Stimulated activated effector memory CD8-positive, alpha-beta T cell treated with anti-CD3 and anti-CD28 coated beads, Interleukin-12 subunit alpha, Interleukin-12 subunit beta, amount 100 ng/mL, for 72 hours (primary cell): Measurements from ENCODE around the gene TBC1D17.
A peak's percentile ranks its signal among the peaks of the same experiment; 100 is the strongest.

Experiments used
- ATAC-seq: fragments of 150-1000 bp; cut with Tn5 transposase; 2 replicates; pipeline ENCODE4 v1.10.0; 2021
- DNase-seq, 2 donors: peaks; one replicate each; pipeline ENCODE4 v3.0.0; 2021 to 2022; ENCODE audit warnings: low spot score in 2 of 2
- H3K27ac Mint-ChIP-seq: one replicate; pipeline ENCODE4 v1.8.0; 2022; ENCODE audit warnings: mild to moderate bottlenecking, mixed read lengths
- H3K36me3 Mint-ChIP-seq: one replicate; pipeline ENCODE4 v1.8.0; 2022; ENCODE audit warnings: mild to moderate bottlenecking, mixed read lengths
- H3K4me1 Mint-ChIP-seq: one replicate; pipeline ENCODE4 v1.8.0; 2022; ENCODE audit warnings: mixed read lengths
- H3K4me3 Mint-ChIP-seq: one replicate; pipeline ENCODE4 v1.8.0; 2022; ENCODE audit warnings: mild to moderate bottlenecking, mixed read lengths
- H3K9me3 Mint-ChIP-seq: one replicate; pipeline ENCODE4 v1.8.0; 2022; ENCODE audit warnings: mixed read lengths

The TBC1D17 gene

DNA sequence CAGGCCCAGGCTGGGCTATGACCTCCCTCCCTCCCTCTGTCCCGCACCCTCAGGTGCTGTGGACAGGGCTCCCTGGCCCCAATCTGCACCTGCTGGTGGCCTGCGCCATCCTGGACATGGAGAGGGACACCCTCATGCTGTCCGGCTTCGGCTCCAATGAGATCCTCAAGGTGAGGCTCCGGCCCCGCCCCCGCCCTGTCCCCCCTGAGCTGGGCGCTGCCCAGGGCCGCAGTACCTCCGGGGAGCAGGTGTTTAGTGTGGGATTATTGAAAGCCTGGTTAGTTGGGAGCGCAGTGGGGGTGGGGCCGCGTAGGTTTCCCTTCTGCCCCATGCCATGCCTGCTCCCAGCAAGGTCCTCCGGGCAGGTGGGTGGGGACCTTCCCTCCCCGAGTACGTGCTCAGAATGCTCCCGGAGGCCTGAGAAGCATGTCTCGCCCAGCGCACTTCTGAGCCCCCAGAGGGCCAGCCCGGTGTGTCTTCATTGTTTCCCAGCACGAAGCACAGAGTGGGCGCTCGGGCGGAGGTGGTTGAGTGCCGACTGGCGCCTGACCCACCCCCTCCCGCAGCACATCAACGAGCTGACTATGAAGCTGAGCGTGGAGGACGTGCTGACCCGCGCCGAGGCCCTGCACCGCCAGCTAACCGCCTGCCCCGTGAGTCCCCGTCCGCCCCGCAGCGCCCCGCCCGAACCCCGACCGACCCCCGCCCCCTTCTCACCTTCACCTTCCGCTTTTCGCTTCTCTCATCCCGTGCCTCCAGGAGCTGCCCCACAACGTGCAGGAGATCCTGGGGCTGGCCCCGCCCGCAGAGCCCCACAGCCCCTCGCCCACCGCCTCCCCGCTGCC, 10.4 kb downstream of the TBC1D17 start:
- Mint-ChIP-seq H3K4me3 (peak overlapping the region; percentile 92), H3K9me3 (no peaks in the 10 kb centered on the region), H3K27ac (peak overlapping the region; percentile 67), H3K36me3 (no peaks in the 10 kb centered on the region), H3K4me1 (peaks cover 49% of the 10 kb centered on the region)
- DNase-seq: no peak
- ATAC-seq: peak; percentile 2

GRCh38 chr19:49888510-49888824, 11.0 kb downstream of the TBC1D17 start:
- Mint-ChIP-seq H3K36me3 (no peaks in the 10 kb centered on the region), H3K9me3 (no peaks in the 10 kb centered on the region), H3K27ac (peak overlapping the region; percentile 67), H3K4me1 (peaks cover 50% of the 10 kb centered on the region), H3K4me3 (peak overlapping the region; percentile 92)
- DNase-seq: no peak
- no peak for ATAC-seq

GRCh38 chr19:49889038-49889686, 11.7 kb downstream of the TBC1D17 start:
- Mint-ChIP-seq H3K27ac (peak overlapping the region; percentile 67), H3K9me3 (no peaks in the 10 kb centered on the region), H3K4me3 (peak overlapping the region; percentile 92), H3K4me1 (peaks cover 54% of the 10 kb centered on the region), H3K36me3 (no peaks in the 10 kb centered on the region)
- no peak for DNase-seq
- ATAC-seq: no peak

DNA sequence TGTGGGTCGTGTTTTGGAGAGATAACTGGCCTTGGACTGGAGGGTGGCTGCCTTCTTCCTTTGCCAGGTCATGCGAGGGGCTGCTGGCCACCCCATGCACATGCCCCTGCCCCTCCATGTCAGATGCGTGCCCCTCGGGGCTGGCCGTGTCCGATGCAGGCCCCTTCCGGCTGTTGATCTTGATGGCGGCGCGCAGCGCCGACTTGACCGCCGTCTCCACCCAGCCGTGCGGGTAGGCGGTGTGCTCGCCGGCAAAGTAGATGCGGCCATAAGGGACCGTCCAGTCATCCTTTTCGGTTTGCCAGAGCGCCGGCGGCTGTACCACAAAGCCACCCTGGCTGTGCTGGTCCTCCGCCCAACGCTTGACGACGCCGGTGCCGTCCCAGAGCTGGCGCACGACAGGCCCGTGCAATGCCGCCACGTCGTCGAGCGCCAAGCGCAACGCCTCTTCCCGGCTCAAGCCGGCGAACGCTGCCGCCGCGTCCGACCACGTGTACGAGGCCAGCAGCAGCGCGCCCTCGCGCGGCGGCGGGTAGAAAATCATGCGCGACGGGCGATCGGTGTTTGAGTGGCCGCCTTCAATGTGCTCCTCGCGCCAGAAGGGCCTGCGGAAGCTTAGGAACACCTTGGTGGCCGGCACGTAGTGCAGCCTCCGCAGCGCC, 12.3 kb downstream of the TBC1D17 start:
- ATAC-seq (peak; percentile 54), DNase-seq (peak in 1 of 2 donors; percentile 65)
- no peaks in the 10 kb centered on the region for H3K9me3 Mint-ChIP-seq
- H3K4me3 Mint-ChIP-seq: peak overlapping the region; percentile 92
- no peaks in the 10 kb centered on the region for H3K36me3 Mint-ChIP-seq
- H3K4me1 Mint-ChIP-seq: peaks cover 61% of the 10 kb centered on the region
- peak overlapping the region; percentile 67 for H3K27ac Mint-ChIP-seq

DNA sequence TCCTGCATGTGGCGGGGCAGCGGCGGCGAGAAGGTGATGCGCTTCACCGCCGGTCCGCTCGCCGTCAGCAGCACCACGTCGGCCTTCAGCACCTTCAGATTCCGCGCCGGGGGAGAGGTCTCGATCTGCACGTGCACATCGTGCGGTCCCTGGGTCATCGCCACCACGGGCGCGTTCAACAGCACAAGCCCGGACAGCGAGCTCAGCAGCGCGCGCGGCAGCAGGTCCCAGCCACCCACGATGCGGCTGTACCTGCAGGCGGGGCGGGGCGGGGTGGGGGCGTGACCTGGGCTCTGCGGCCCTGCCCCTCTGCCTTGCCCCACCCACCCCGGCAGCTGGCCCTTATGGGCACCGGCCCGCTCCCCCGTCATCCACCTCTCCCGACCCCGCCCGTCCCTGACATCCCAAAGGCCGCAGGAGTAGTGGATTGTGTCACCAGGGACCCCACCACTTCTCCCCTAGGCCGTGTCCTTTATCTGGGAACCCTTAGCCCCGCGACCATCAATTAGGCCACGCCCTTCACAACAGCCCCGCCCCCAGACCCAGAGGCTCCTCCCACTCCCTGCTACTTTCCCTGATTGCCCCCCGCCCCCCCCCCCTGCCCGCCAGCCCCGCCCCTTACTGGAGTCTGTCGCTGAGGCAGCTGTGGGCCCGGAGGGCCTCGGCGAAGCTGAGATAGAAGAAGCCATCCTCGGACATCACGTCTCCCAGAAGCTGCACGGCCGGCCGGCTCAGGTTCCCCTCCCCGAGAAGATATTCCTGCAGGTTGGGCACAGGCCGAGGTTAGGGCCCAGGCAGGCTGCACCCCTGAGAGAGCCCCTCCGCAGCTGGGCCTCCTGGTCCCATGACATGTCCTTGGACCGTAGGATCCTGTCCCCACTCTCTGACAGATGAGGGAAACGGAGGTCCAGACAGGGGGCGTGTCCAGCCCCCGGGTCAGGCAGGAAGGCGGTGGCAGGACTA, 13.1 kb downstream of the TBC1D17 start:
- peak in 1 of 2 donors; percentile 84 for DNase-seq
- Mint-ChIP-seq H3K27ac (peak overlapping the region; percentile 99), H3K9me3 (no peaks in the 10 kb centered on the region), H3K4me3 (peak overlapping the region; percentile 92), H3K36me3 (no peaks in the 10 kb centered on the region), H3K4me1 (peaks cover 69% of the 10 kb centered on the region)
- ATAC-seq: peak; percentile 58

GRCh38 chr19:49891393-49891792, 13.9 kb downstream of the TBC1D17 start:
- Mint-ChIP-seq H3K9me3 (no peaks in the 10 kb centered on the region), H3K4me3 (peak overlapping the region; percentile 92), H3K27ac (peak overlapping the region; percentile 99), H3K36me3 (no peaks in the 10 kb centered on the region), H3K4me1 (peaks cover 76% of the 10 kb centered on the region)
- ATAC-seq (no peak), DNase-seq (no peak)

- no peak for DNase-seq
- Mint-ChIP-seq H3K4me1 (peaks cover 89% of the 10 kb centered on the region), H3K36me3 (no peaks in the 10 kb centered on the region), H3K27ac (peak overlapping the region; percentile 99), H3K4me3 (peak overlapping the region; percentile 92), H3K9me3 (no peaks in the 10 kb centered on the region)
- ATAC-seq: no peak
Observed at GRCh38 chr19:49892716-49893115, 15.2 kb downstream of the TBC1D17 start.

DNA sequence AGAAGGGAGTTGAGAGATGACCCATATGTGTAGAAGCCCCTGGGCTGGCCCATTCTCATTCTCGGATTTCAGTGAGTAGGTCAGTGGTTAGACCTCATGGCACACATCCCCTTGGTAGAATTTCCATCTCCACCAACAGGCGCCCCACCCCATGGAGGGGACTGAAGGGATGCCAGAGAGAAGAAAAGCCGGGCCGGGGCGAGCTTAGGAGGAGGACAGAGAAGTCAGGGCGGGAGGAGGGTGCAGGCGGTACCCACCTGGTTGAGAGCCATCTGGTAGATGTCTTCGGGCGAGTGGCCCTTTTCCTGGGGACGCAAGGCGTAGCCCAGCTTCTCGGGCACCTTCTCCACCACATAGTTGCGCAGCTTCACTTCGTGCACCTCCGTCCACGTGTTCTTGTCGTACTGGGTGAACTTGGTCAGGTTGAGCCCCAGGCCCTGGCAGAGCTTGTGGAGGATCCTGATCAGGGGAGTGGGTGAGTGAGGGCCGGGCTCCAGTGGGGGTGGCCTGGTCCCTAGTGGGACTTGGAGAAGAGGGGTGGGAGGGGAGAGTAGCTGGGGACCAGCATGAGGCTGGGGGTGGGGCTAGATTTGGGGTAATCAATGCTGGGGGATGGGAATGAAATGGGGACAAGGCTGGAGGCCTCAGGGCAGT, 16.6 kb downstream of the TBC1D17 start:
- Mint-ChIP-seq H3K4me1 (peaks cover 84% of the 10 kb centered on the region), H3K27ac (peak overlapping the region; percentile 99), H3K36me3 (no peaks in the 10 kb centered on the region), H3K9me3 (no peaks in the 10 kb centered on the region), H3K4me3 (peak overlapping the region; percentile 92)
- DNase-seq: no peak
- ATAC-seq: peak; percentile 5

DNA sequence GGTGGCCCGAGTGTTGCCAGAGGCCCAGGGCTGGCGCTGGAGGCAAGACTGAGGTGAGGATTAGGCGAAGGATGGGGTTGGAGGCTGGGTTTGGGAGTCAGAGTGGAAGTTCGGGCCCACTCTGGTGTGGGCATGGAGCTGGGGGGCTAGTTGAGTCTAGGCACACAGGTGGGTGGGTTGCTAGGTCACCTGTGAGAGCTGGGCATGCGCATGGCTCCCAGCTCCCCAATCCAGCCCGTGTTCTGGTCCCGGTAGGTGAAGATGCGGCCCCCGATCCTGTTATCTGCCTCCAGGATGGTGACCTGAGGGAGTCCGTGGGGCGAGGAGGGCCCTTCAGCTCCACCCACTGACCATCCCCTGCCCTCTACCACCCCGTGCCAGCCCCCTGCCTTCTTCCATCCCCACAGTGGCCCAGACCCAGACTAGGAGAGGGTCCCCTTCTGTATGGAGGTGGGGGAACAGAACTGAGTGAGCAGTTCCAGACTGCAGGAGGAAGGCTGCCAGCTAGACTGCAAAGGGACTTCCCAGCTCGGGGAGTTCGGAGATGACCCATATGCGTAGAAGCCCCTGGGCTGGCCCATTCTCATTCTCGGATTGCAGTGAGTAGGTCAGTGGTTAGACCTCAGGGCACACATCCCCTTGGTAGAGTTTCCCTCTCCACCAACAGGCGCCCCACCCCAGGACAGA, 17.5 kb downstream of the TBC1D17 start:
- H3K27ac Mint-ChIP-seq: peak overlapping the region; percentile 99
- ATAC-seq: peak; percentile 70
- H3K9me3 Mint-ChIP-seq: no peaks in the 10 kb centered on the region
- DNase-seq: peak; percentile 63 to 85
- peak overlapping the region; percentile 92 for H3K4me3 Mint-ChIP-seq
- H3K36me3 Mint-ChIP-seq: no peaks in the 10 kb centered on the region
- peaks cover 76% of the 10 kb centered on the region for H3K4me1 Mint-ChIP-seq

DNA sequence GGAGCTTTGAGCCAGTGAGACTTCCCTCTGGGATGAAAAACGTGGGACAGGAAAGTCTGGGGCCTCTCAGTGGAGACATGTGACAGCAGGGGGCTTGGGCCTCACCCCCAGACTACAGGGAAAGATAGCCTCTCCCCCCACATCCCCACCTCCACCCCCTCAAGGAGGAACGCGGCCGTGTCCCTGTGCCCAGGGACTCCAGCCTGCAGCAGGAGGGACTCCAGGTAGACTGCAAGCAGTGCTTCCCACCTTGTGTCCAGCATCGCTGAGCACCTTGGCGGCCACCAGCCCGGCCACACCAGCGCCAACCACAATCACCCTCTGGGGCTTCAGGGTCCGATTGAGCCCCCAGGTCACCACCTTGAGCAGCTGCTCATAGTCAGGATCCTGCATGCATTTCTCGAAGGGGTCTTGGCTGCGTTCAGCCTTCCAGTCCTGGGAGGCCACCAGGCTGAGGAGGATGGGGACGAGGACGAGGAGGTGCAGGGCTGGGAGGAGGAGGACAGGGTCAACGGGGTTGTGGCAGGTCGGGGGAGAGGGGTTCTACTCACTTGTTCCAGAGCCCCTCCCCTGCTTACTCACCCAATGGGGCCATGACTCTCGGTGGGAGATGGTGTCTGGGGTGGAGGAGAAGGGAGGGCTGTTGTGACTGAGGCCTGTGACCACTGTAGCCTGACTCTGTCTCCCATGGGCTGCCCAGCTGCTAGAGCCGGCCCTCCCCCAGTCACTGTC, 18.2 kb downstream of the TBC1D17 start:
- DNase-seq: peak; percentile 49 to 72

DNA sequence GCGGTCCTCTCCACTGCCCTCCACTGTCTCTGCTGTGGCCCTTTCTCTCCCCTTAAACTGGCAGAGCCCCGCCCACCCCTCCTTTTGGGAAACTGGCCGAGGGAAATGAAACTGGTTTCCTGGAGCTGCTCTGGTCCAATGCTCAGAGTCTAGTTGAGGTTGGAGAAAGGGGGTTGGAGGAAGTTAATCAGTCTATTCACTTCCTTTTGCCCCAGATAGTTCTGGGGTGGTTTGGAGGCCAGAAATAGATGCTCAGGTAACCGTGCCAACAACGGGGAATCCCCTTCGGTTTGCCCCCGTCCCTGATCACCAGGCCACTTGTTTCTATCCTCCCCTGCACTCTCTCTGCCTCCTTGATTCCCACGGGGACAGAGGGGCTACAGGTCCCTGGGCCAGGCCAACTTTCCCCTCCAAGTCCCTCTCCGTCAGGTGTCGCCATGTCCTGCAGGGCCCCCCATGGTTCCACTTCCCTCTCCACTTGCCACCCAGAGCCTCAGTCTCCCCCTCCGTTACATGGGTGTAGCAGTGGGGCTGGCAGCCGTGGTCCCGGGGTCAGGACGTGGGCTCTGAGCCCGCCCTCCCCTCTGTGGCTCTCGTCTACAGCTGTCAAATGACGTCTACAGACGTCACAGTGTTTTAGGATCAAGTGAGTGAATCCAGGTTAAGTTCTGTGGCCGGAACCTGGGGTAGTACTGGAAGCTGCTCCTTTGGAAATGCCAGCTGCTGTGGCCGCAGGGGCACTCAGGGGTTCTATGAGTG, 19.5 kb downstream of the TBC1D17 start, which contains the start of gene IL4I1:
Gene IL4I1 (minus strand): TSS at position 25 of the 759 bp plus-strand sequence. CDS start 727 bp downstream, outside the sequence.
- Mint-ChIP-seq H3K4me3 (peak within 1 kb of the TSS; percentile 92), H3K4me1 (peaks cover 68% of the 10 kb centered on the region), H3K27ac (peak within 1 kb of the TSS; percentile 99), H3K9me3 (no peaks in the 10 kb centered on the region), H3K36me3 (peaks cover 5% of the 10 kb centered on the region)
- ATAC-seq (peak; percentile 76), DNase-seq (peak; percentile 70 to 86)

More for the DNA sequence above, 18.2 kb downstream of the TBC1D17 start:
- Mint-ChIP-seq H3K36me3 (peaks cover 5% of the 10 kb centered on the region), H3K4me3 (peak overlapping the region; percentile 92), H3K4me1 (peaks cover 78% of the 10 kb centered on the region), H3K27ac (peak overlapping the region; percentile 99), H3K9me3 (no peaks in the 10 kb centered on the region)
- ATAC-seq: peak; percentile 59

DNA sequence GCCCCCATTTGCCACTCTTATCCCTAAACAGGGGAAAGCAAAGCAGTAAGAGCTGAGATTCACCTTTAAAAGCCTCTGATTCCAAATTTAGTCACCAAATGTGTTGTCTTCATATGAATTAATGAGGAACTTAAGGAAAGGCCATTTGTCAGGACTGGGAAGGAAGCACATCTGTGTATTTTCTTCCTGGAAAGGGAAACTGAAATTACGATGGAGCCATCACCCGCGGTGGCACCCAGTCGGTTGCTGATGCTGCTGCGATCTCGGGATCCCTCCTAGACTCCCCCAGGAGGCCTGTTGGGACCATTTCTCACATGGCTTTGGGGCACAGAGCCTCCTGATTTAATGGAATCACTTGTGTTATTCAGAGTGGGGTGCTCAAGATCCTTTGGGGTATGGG, 26.6 kb downstream of the TBC1D17 start:
- ATAC-seq (no peak), DNase-seq (no peak)
- Mint-ChIP-seq H3K4me1 (peaks cover 50% of the 10 kb centered on the region), H3K27ac (no peak overlapping the region), H3K4me3 (no peak overlapping the region), H3K9me3 (no peaks in the 10 kb centered on the region), H3K36me3 (peaks cover 45% of the 10 kb centered on the region)
